AG10803 (cell line): ENCODE measurements around the gene TSHZ1.

Experiments used
- DNase-seq: peaks from one replicate; pipeline ENCODE4 v3.0.0; 2010; ENCODE audit warnings: low read depth
- H3K4me3 ChIP-seq: 2 replicates; pipeline ENCODE4 v1.5.1; 2011; ENCODE audit warnings: mild to moderate bottlenecking, low read length, control low read depth
- CTCF ChIP-seq: conservative IDR thresholded peaks from 2 replicates; pipeline ENCODE4 v1.5.1; 2011; ENCODE audit warnings: mild to moderate bottlenecking, low read length, control low read depth, inconsistent platforms

Gene TSHZ1

GRCh38 chr18:75241705-75242104 lies 31.1 kb downstream of the TSHZ1 start:
- no peak overlapping the region for H3K4me3 ChIP-seq
- no peak for TF ChIP-seq CTCF
- no peak for DNase-seq

- no peak overlapping the region for H3K4me3 ChIP-seq
- TF ChIP-seq CTCF: no peak
- DNase-seq: no peak
Observed at GRCh38 chr18:75244351-75245313, 34.0 kb downstream of the TSHZ1 start.

- peak overlapping the region; percentile 59 for H3K4me3 ChIP-seq
- peak; percentile 81 for DNase-seq
Observed at GRCh38 chr18:75246721-75247610, 36.4 kb downstream of the TSHZ1 start.

DNA sequence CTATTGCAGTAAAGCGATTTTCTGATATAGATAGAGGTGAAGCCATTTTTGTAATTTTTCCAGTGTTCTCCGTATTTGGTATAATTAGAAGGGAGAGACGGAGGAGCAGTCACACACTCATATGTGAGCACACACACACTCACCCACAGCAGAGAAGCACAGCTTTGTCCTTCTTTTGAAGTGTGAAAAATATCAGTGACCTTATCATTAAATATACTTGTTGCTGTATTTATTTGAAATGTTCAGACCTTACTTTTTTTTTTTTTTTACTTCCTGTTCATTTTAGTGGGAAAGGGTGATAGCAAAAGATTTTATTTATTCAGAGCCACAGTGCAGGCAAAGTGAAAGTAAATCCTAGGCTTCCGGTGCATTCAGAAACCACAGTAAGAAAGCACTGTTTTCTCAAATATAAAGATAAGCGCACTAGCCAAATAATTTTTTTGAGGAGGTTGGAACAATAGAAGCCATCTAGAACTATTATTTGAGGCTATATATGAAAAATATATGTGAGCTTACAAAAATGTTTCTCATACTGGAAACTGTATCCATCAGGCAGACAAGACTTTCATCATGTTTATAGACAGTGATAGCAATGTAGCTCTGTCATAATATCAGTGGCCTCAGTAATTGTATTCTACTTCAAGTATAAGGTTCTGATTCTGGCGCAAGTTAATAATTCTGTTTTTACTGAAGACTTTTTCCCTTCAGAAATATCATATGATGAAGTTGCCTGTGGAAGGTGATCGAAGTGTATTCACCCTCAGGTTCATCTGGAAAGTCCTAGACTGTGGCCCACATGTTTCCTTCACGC lies 37.2 kb downstream of the TSHZ1 start:
- TF ChIP-seq CTCF: no peak
- peak; percentile 49 for DNase-seq
- peak overlapping the region; percentile 59 for H3K4me3 ChIP-seq

More at GRCh38 chr18:75246721-75247610, 36.4 kb downstream of the TSHZ1 start:
- TF ChIP-seq CTCF: no peak

GRCh38 chr18:75248426-75249174 lies 38.0 kb downstream of the TSHZ1 start:
- no peak for DNase-seq
- H3K4me3 ChIP-seq: peak overlapping the region; percentile 59
- no peak for TF ChIP-seq CTCF

GRCh38 chr18:75249175-75249518 lies 38.5 kb downstream of the TSHZ1 start:
- no peak for DNase-seq
- no peak overlapping the region for H3K4me3 ChIP-seq
- TF ChIP-seq CTCF: no peak
